Measurements from ENCODE around the gene C11orf65.

C11orf65 gene

GRCh38 chr11:108368134-108368533 lies 99.2 kb downstream of the C11orf65 start:
- Mint-ChIP-seq H3K36me3 (ENCODE audit: low read depth) (peaks cover 36% of the 10 kb centered on the region), H3K4me3 (no peak overlapping the region), H3K27me3 (no peaks in the 10 kb centered on the region), H3K4me1 (peaks cover 24% of the 10 kb centered on the region), H3K9me3 (peaks cover 8% of the 10 kb centered on the region), H3K27ac (no peak overlapping the region)
- DNase-seq: no peak
- no peak for ATAC-seq

- H3K4me1 Mint-ChIP-seq: peaks cover 5% of the 10 kb centered on the region
- H3K27ac Mint-ChIP-seq: no peak overlapping the region
- DNase-seq: no peak
- peaks cover 3% of the 10 kb centered on the region for H3K9me3 Mint-ChIP-seq
- no peak for ATAC-seq
- peaks cover 18% of the 10 kb centered on the region for H3K36me3 Mint-ChIP-seq (ENCODE audit: low read depth)
- H3K4me3 Mint-ChIP-seq: no peak overlapping the region
- no peaks in the 10 kb centered on the region for H3K27me3 Mint-ChIP-seq
Observed at GRCh38 chr11:108364159-108364558, 103.2 kb downstream of the C11orf65 start.

- Mint-ChIP-seq H3K9me3 (no peaks in the 10 kb centered on the region), H3K27ac (no peak overlapping the region)
- ATAC-seq: no peak
Observed at GRCh38 chr11:108351468-108351867, 115.9 kb downstream of the C11orf65 start.

GRCh38 chr11:108346451-108346850 lies 120.9 kb downstream of the C11orf65 start:
- no peak for DNase-seq
- Mint-ChIP-seq H3K9me3 (no peaks in the 10 kb centered on the region), H3K4me3 (no peak overlapping the region), H3K4me1 (peaks cover 18% of the 10 kb centered on the region), H3K27me3 (no peaks in the 10 kb centered on the region), H3K36me3 (ENCODE audit: low read depth) (peaks cover 22% of the 10 kb centered on the region), H3K27ac (no peak overlapping the region)
- ATAC-seq: no peak

More at GRCh38 chr11:108351468-108351867, 115.9 kb downstream of the C11orf65 start:
- H3K4me3 Mint-ChIP-seq: no peak overlapping the region
- H3K4me1 Mint-ChIP-seq: peaks cover 2% of the 10 kb centered on the region
- DNase-seq: no peak
- peaks cover 48% of the 10 kb centered on the region for H3K36me3 Mint-ChIP-seq (ENCODE audit: low read depth)
- no peaks in the 10 kb centered on the region for H3K27me3 Mint-ChIP-seq

GRCh38 chr11:108345767-108346166 lies 121.6 kb downstream of the C11orf65 start:
- Mint-ChIP-seq H3K9me3 (no peaks in the 10 kb centered on the region), H3K4me1 (peaks cover 21% of the 10 kb centered on the region), H3K4me3 (no peak overlapping the region), H3K36me3 (ENCODE audit: low read depth) (peaks cover 22% of the 10 kb centered on the region), H3K27ac (no peak overlapping the region), H3K27me3 (no peaks in the 10 kb centered on the region)
- ATAC-seq: no peak
- no peak for DNase-seq

GRCh38 chr11:108343714-108344113 lies 123.6 kb downstream of the C11orf65 start:
- Mint-ChIP-seq H3K4me1 (peaks cover 35% of the 10 kb centered on the region), H3K36me3 (ENCODE audit: low read depth) (peaks cover 13% of the 10 kb centered on the region), H3K27me3 (no peaks in the 10 kb centered on the region), H3K9me3 (no peaks in the 10 kb centered on the region), H3K4me3 (no peak overlapping the region), H3K27ac (no peak overlapping the region)
- DNase-seq (no peak), ATAC-seq (no peak)

- Mint-ChIP-seq H3K27ac (no peak overlapping the region), H3K36me3 (ENCODE audit: low read depth) (peaks cover 15% of the 10 kb centered on the region)
- no peak for ATAC-seq
Observed at GRCh38 chr11:108341654-108342053, 125.7 kb downstream of the C11orf65 start.

GRCh38 chr11:108340973-108341372 lies 126.4 kb downstream of the C11orf65 start:
- peak; percentile 80 for ATAC-seq

More at GRCh38 chr11:108341654-108342053, 125.7 kb downstream of the C11orf65 start:
- Mint-ChIP-seq H3K27me3 (no peaks in the 10 kb centered on the region), H3K4me3 (no peak overlapping the region), H3K4me1 (peaks cover 37% of the 10 kb centered on the region), H3K9me3 (no peaks in the 10 kb centered on the region)
- no peak for DNase-seq

GRCh38 chr11:108338750-108339149 lies 128.6 kb downstream of the C11orf65 start:
- Mint-ChIP-seq H3K4me3 (no peak overlapping the region), H3K4me1 (peaks cover 29% of the 10 kb centered on the region), H3K27ac (no peak overlapping the region), H3K9me3 (no peaks in the 10 kb centered on the region), H3K36me3 (ENCODE audit: low read depth) (peaks cover 24% of the 10 kb centered on the region), H3K27me3 (no peaks in the 10 kb centered on the region)
- ATAC-seq (no peak), DNase-seq (no peak)

More at GRCh38 chr11:108340973-108341372, 126.4 kb downstream of the C11orf65 start:
- Mint-ChIP-seq H3K4me1 (peaks cover 37% of the 10 kb centered on the region), H3K36me3 (ENCODE audit: low read depth) (peaks cover 16% of the 10 kb centered on the region), H3K4me3 (no peak overlapping the region), H3K9me3 (no peaks in the 10 kb centered on the region), H3K27me3 (no peaks in the 10 kb centered on the region), H3K27ac (no peak overlapping the region)
- DNase-seq: no peak

- peaks cover 2% of the 10 kb centered on the region for H3K4me1 Mint-ChIP-seq
- peaks cover 32% of the 10 kb centered on the region for H3K36me3 Mint-ChIP-seq (ENCODE audit: low read depth)
- ATAC-seq (no peak), DNase-seq (no peak)
- H3K27me3 Mint-ChIP-seq: no peaks in the 10 kb centered on the region
- H3K27ac Mint-ChIP-seq: no peak overlapping the region
- no peak overlapping the region for H3K4me3 Mint-ChIP-seq
- no peaks in the 10 kb centered on the region for H3K9me3 Mint-ChIP-seq
Observed at GRCh38 chr11:108333403-108333899, 133.9 kb downstream of the C11orf65 start.

All from activated naive CD8-positive, alpha-beta T cell treated with anti-CD3 and anti-CD28 coated beads, Interleukin-2, amount 50 U/mL, for 24 hours (primary cell).